ENCODE results near the gene ABHD17A.

DNA sequence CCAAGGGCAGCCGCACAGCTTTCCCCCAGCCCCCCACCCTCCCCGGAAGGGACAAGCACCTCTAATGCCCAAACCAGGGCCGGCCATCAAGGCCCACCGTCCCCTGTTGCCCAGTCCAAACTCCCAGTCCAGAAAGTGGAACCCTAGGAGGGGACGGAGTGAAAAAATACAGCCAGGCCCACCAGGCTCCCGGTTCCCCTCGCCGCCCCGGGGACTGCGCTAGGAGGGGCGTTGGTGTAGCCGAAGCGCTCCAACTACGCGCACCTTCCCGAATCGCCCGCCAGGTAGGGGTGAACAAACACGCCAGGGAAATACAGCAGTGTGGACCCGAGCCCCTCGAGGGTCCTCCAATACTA is 23.2 kb downstream of the ABHD17A start:
- TF ChIP-seq, protein P1, sequence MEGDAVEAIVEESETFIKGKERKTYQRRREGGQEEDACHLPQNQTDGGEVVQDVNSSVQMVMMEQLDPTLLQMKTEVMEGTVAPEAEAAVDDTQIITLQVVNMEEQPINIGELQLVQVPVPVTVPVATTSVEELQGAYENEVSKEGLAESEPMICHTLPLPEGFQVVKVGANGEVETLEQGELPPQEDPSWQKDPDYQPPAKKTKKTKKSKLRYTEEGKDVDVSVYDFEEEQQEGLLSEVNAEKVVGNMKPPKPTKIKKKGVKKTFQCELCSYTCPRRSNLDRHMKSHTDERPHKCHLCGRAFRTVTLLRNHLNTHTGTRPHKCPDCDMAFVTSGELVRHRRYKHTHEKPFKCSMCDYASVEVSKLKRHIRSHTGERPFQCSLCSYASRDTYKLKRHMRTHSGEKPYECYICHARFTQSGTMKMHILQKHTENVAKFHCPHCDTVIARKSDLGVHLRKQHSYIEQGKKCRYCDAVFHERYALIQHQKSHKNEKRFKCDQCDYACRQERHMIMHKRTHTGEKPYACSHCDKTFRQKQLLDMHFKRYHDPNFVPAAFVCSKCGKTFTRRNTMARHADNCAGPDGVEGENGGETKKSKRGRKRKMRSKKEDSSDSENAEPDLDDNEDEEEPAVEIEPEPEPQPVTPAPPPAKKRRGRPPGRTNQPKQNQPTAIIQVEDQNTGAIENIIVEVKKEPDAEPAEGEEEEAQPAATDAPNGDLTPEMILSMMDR (IDR thresholded peaks at IDR 0.05; ENCODE audit: low read depth, low read length, poor library complexity, severe bottlenecking): no peak
- no peak for TF ChIP-seq EZH2phosphoT487 (IDR thresholded peaks at IDR 0.05; ENCODE audit: borderline replicate concordance, low read length)

Measured in DOHH2 (cell line).